ENCODE measurements around the gene CDKAL1.
"Not testable (repeated sequence)": the region's sequence is repeated elsewhere in the genome, so short reads cannot be mapped to it uniquely, and the experiment has no call there.

Gene CDKAL1

GRCh38 chr6:21230536-21230935 is 696.3 kb downstream of the CDKAL1 start:
- DNase-seq: no peak

GRCh38 chr6:21235162-21235561 is 700.9 kb downstream of the CDKAL1 start:
- DNase-seq: no peak

- no peak for DNase-seq
Measured at GRCh38 chr6:21238208-21238607, 704.0 kb downstream of the CDKAL1 start.

- no peak for DNase-seq
Measured at GRCh38 chr6:21240709-21241108, 706.5 kb downstream of the CDKAL1 start.

GRCh38 chr6:21241231-21242130 is 707.2 kb downstream of the CDKAL1 start:
- DNase-seq: no peak

GRCh38 chr6:21244897-21245470 is 710.7 kb downstream of the CDKAL1 start:
- no peak for DNase-seq

- no peak for DNase-seq
Measured at GRCh38 chr6:21245488-21245887, 711.2 kb downstream of the CDKAL1 start.

GRCh38 chr6:21246075-21246474 is 711.8 kb downstream of the CDKAL1 start:
- DNase-seq: no peak

GRCh38 chr6:21254460-21254859 is 720.2 kb downstream of the CDKAL1 start:
- DNase-seq: not testable (repeated sequence)

GRCh38 chr6:21256197-21256596 is 721.9 kb downstream of the CDKAL1 start:
- DNase-seq: no peak

GRCh38 chr6:21257125-21257524 is 722.9 kb downstream of the CDKAL1 start:
- DNase-seq: no peak

- DNase-seq: no peak
Measured at GRCh38 chr6:21258665-21259064, 724.4 kb downstream of the CDKAL1 start.

- DNase-seq: no peak
Measured at GRCh38 chr6:21259660-21260059, 725.4 kb downstream of the CDKAL1 start.

- DNase-seq: no peak
Measured at GRCh38 chr6:21262504-21262903, 728.2 kb downstream of the CDKAL1 start.

GRCh38 chr6:21263531-21264287 is 729.5 kb downstream of the CDKAL1 start:
- peak; percentile 17 for DNase-seq

GRCh38 chr6:21264288-21265033 is 730.2 kb downstream of the CDKAL1 start:
- DNase-seq: no peak

- no peak for DNase-seq
Measured at GRCh38 chr6:21265034-21265729, 730.9 kb downstream of the CDKAL1 start.

GRCh38 chr6:21265730-21266044 is 731.4 kb downstream of the CDKAL1 start:
- no peak for DNase-seq

- no peak for DNase-seq
Measured at GRCh38 chr6:21270636-21271201, 736.5 kb downstream of the CDKAL1 start.

- DNase-seq: no peak
Measured at GRCh38 chr6:21271428-21272155, 737.3 kb downstream of the CDKAL1 start.

GRCh38 chr6:21273451-21273850 is 739.2 kb downstream of the CDKAL1 start:
- no peak for DNase-seq

Measured in kidney glomerular epithelial cell (primary cell).